WTC11 (cell line): Measurements from ENCODE around the gene PARD3B. TPM values are rescaled to one million over a fixed set of nuclear protein-coding genes. Genes with fewer than 3 reads are reported as not detected.

Source experiments
- CREM ChIP-seq: sonication (generic); formaldehyde crosslinking; IDR thresholded peaks from 2 replicates; pipeline ENCODE4 v1.8.1; 2022; ENCODE audit warnings: mild to moderate bottlenecking, missing genetic modification reagents, moderate library complexity
- OVOL2 ChIP-seq: fragments of 250-450 bp; sonication (Bioruptor Pico); IDR thresholded peaks from 2 replicates; pipeline ENCODE4 v1.9.0; 2021; ENCODE audit warnings: mild to moderate bottlenecking, borderline replicate concordance
- RELA ChIP-seq: sonication (generic); formaldehyde crosslinking; IDR thresholded peaks from 2 replicates; pipeline ENCODE4 v1.8.1; 2022; ENCODE audit warnings: missing genetic modification reagents, mild to moderate bottlenecking, borderline replicate concordance
- TP53 ChIP-seq: sonication (generic); formaldehyde crosslinking; IDR thresholded peaks from 2 replicates; pipeline ENCODE4 v1.8.1; 2023; ENCODE audit warnings: mild to moderate bottlenecking, missing genetic modification reagents
- ZNF281 ChIP-seq: sonication (generic); formaldehyde crosslinking; IDR thresholded peaks from 2 replicates; pipeline ENCODE4 v1.8.0; 2023; ENCODE audit warnings: mild to moderate bottlenecking, missing genetic modification reagents
- total RNA-seq: library from RNA; stranded (reverse); gene quantifications from 3 replicates; pipeline ENCODE4 v1.2.3, GENCODE V29; 2021
- TF ChIP-seq, protein P1 (sequence below): fragments of 250-450 bp; sonication (Bioruptor Pico); IDR thresholded peaks from 2 replicates; pipeline ENCODE4 v1.9.0; 2021; ENCODE audit warnings: mild to moderate bottlenecking, borderline replicate concordance
- TF ChIP-seq, protein P2 (sequence below): fragments of 250-450 bp; sonication (Bioruptor Pico); IDR thresholded peaks from 2 replicates; pipeline ENCODE4 v1.9.0; 2021; ENCODE audit warnings: mild to moderate bottlenecking
- TF ChIP-seq, protein P3 (sequence below): sonication (generic); formaldehyde crosslinking; IDR thresholded peaks from 2 replicates; pipeline ENCODE4 v1.8.1; 2022; ENCODE audit warnings: low read depth, missing genetic modification reagents, borderline replicate concordance
- TF ChIP-seq, protein P4 (sequence below): fragments of 250-450 bp; sonication (Bioruptor Pico); IDR thresholded peaks from 2 replicates; pipeline ENCODE4 v1.8.0; 2021; ENCODE audit warnings: mild to moderate bottlenecking
- TF ChIP-seq, protein P5 (sequence below): sonication (generic); formaldehyde crosslinking; IDR thresholded peaks from 2 replicates; pipeline ENCODE4 v1.8.1; 2023; ENCODE audit warnings: mild to moderate bottlenecking, missing genetic modification reagents, borderline replicate concordance
- TF ChIP-seq, protein P6 (sequence below): sonication (generic); formaldehyde crosslinking; IDR thresholded peaks from 2 replicates; pipeline ENCODE4 v1.8.0; 2022; ENCODE audit warnings: mild to moderate bottlenecking, missing genetic modification reagents

PARD3B gene
- total RNA-seq, 1 experiment from 2014 or later, result 5.6 TPM

DNA sequence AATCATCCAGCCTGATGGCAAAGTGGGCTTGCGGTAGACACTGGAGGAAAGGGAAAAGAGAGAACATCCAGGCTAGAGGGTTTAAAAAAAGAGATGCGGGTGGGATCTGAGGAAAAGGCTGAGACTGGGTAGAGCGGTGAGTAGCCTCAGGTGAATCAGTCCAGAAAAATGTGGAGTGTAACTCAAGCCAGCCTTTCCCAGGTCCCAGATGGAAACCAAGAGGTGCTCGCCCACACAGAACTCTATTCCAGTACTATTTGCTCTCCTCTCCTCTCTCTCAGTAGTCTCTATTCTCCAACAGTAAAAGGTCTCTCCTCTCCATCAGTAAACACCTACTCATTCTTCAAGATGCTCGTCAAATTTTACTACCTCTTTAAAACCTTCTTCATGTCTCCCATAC, 1098.7 kb downstream of the PARD3B start (continued):
- TF ChIP-seq, protein P1, sequence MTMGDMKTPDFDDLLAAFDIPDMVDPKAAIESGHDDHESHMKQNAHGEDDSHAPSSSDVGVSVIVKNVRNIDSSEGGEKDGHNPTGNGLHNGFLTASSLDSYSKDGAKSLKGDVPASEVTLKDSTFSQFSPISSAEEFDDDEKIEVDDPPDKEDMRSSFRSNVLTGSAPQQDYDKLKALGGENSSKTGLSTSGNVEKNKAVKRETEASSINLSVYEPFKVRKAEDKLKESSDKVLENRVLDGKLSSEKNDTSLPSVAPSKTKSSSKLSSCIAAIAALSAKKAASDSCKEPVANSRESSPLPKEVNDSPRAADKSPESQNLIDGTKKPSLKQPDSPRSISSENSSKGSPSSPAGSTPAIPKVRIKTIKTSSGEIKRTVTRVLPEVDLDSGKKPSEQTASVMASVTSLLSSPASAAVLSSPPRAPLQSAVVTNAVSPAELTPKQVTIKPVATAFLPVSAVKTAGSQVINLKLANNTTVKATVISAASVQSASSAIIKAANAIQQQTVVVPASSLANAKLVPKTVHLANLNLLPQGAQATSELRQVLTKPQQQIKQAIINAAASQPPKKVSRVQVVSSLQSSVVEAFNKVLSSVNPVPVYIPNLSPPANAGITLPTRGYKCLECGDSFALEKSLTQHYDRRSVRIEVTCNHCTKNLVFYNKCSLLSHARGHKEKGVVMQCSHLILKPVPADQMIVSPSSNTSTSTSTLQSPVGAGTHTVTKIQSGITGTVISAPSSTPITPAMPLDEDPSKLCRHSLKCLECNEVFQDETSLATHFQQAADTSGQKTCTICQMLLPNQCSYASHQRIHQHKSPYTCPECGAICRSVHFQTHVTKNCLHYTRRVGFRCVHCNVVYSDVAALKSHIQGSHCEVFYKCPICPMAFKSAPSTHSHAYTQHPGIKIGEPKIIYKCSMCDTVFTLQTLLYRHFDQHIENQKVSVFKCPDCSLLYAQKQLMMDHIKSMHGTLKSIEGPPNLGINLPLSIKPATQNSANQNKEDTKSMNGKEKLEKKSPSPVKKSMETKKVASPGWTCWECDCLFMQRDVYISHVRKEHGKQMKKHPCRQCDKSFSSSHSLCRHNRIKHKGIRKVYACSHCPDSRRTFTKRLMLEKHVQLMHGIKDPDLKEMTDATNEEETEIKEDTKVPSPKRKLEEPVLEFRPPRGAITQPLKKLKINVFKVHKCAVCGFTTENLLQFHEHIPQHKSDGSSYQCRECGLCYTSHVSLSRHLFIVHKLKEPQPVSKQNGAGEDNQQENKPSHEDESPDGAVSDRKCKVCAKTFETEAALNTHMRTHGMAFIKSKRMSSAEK (CRISPR knock-in tag), result no peak
- no peak for TF ChIP-seq TP53 (CRISPR knock-in tag)
- TF ChIP-seq, protein P2, sequence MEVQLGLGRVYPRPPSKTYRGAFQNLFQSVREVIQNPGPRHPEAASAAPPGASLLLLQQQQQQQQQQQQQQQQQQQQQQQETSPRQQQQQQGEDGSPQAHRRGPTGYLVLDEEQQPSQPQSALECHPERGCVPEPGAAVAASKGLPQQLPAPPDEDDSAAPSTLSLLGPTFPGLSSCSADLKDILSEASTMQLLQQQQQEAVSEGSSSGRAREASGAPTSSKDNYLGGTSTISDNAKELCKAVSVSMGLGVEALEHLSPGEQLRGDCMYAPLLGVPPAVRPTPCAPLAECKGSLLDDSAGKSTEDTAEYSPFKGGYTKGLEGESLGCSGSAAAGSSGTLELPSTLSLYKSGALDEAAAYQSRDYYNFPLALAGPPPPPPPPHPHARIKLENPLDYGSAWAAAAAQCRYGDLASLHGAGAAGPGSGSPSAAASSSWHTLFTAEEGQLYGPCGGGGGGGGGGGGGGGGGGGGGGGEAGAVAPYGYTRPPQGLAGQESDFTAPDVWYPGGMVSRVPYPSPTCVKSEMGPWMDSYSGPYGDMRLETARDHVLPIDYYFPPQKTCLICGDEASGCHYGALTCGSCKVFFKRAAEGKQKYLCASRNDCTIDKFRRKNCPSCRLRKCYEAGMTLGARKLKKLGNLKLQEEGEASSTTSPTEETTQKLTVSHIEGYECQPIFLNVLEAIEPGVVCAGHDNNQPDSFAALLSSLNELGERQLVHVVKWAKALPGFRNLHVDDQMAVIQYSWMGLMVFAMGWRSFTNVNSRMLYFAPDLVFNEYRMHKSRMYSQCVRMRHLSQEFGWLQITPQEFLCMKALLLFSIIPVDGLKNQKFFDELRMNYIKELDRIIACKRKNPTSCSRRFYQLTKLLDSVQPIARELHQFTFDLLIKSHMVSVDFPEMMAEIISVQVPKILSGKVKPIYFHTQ, result no peak
- TF ChIP-seq, protein P3, sequence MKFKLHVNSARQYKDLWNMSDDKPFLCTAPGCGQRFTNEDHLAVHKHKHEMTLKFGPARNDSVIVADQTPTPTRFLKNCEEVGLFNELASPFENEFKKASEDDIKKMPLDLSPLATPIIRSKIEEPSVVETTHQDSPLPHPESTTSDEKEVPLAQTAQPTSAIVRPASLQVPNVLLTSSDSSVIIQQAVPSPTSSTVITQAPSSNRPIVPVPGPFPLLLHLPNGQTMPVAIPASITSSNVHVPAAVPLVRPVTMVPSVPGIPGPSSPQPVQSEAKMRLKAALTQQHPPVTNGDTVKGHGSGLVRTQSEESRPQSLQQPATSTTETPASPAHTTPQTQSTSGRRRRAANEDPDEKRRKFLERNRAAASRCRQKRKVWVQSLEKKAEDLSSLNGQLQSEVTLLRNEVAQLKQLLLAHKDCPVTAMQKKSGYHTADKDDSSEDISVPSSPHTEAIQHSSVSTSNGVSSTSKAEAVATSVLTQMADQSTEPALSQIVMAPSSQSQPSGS, result no peak
- no peak for TF ChIP-seq OVOL2 (CRISPR knock-in tag)
- TF ChIP-seq ZNF281 (CRISPR knock-in tag), result no peak
- no peak for TF ChIP-seq CREM (CRISPR knock-in tag)
- no peak for TF ChIP-seq RELA (CRISPR knock-in tag)
- TF ChIP-seq, protein P4, sequence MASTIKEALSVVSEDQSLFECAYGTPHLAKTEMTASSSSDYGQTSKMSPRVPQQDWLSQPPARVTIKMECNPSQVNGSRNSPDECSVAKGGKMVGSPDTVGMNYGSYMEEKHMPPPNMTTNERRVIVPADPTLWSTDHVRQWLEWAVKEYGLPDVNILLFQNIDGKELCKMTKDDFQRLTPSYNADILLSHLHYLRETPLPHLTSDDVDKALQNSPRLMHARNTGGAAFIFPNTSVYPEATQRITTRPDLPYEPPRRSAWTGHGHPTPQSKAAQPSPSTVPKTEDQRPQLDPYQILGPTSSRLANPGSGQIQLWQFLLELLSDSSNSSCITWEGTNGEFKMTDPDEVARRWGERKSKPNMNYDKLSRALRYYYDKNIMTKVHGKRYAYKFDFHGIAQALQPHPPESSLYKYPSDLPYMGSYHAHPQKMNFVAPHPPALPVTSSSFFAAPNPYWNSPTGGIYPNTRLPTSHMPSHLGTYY (CRISPR knock-in tag), result no peak
- TF ChIP-seq, protein P5, sequence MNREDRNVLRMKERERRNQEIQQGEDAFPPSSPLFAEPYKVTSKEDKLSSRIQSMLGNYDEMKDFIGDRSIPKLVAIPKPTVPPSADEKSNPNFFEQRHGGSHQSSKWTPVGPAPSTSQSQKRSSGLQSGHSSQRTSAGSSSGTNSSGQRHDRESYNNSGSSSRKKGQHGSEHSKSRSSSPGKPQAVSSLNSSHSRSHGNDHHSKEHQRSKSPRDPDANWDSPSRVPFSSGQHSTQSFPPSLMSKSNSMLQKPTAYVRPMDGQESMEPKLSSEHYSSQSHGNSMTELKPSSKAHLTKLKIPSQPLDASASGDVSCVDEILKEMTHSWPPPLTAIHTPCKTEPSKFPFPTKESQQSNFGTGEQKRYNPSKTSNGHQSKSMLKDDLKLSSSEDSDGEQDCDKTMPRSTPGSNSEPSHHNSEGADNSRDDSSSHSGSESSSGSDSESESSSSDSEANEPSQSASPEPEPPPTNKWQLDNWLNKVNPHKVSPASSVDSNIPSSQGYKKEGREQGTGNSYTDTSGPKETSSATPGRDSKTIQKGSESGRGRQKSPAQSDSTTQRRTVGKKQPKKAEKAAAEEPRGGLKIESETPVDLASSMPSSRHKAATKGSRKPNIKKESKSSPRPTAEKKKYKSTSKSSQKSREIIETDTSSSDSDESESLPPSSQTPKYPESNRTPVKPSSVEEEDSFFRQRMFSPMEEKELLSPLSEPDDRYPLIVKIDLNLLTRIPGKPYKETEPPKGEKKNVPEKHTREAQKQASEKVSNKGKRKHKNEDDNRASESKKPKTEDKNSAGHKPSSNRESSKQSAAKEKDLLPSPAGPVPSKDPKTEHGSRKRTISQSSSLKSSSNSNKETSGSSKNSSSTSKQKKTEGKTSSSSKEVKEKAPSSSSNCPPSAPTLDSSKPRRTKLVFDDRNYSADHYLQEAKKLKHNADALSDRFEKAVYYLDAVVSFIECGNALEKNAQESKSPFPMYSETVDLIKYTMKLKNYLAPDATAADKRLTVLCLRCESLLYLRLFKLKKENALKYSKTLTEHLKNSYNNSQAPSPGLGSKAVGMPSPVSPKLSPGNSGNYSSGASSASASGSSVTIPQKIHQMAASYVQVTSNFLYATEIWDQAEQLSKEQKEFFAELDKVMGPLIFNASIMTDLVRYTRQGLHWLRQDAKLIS (CRISPR knock-in tag), result no peak
- TF ChIP-seq, protein P6, sequence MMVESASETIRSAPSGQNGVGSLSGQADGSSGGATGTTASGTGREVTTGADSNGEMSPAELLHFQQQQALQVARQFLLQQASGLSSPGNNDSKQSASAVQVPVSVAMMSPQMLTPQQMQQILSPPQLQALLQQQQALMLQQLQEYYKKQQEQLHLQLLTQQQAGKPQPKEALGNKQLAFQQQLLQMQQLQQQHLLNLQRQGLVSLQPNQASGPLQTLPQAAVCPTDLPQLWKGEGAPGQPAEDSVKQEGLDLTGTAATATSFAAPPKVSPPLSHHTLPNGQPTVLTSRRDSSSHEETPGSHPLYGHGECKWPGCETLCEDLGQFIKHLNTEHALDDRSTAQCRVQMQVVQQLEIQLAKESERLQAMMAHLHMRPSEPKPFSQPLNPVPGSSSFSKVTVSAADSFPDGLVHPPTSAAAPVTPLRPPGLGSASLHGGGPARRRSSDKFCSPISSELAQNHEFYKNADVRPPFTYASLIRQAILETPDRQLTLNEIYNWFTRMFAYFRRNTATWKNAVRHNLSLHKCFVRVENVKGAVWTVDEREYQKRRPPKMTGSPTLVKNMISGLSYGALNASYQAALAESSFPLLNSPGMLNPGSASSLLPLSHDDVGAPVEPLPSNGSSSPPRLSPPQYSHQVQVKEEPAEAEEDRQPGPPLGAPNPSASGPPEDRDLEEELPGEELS, result no peak
- TF ChIP-seq, all 79 proteins: peak for 0
